Mucosa of rectum (tissue), 2 donors: ENCODE data around the gene NFATC4.
A peak's percentile ranks its signal among the peaks of the same experiment; 100 is the strongest.

Experiments used
- H3K27ac ChIP-seq, 2 donors: one replicate each; pipeline ENCODE4 v1.7.0; 2013; ENCODE audit warnings: inconsistent platforms in 2 of 2, low read depth in 2 of 2, low read length in 2 of 2
- H3K27me3 ChIP-seq, 2 donors: one replicate each; pipeline ENCODE4 v1.7.0; 2013; ENCODE audit warnings: low read length in 2 of 2; ENCODE audit not compliant: control insufficient read depth in 2 of 2, insufficient read depth in 2 of 2
- H3K36me3 ChIP-seq, 2 donors: one replicate each; pipeline ENCODE4 v1.7.0; 2013; ENCODE audit warnings: low read length in 2 of 2; ENCODE audit not compliant: control insufficient read depth in 2 of 2, insufficient read depth in 2 of 2
- H3K4me1 ChIP-seq, 2 donors: one replicate each; pipeline ENCODE4 v1.7.0; 2013; ENCODE audit warnings: low read length in 2 of 2, mild to moderate bottlenecking in 1 of 2; ENCODE audit not compliant: control insufficient read depth in 2 of 2, insufficient read depth in 2 of 2
- H3K4me3 ChIP-seq, 2 donors: one replicate each; pipeline ENCODE4 v1.7.0; 2013; ENCODE audit warnings: low read length in 2 of 2
- H3K9ac ChIP-seq, 2 donors: one replicate each; pipeline ENCODE4 v1.7.0; 2013; ENCODE audit warnings: low read length in 2 of 2, low read depth in 1 of 2, mild to moderate bottlenecking in 1 of 2
- H3K9me3 ChIP-seq, 2 donors: one replicate each; pipeline ENCODE4 v1.7.0; 2013; ENCODE audit warnings: low read length in 2 of 2; ENCODE audit not compliant: control insufficient read depth in 2 of 2
- donor health status: healthy.
- donor health status: Normal muscosa, but diverticular disease.

Gene NFATC4

DNA sequence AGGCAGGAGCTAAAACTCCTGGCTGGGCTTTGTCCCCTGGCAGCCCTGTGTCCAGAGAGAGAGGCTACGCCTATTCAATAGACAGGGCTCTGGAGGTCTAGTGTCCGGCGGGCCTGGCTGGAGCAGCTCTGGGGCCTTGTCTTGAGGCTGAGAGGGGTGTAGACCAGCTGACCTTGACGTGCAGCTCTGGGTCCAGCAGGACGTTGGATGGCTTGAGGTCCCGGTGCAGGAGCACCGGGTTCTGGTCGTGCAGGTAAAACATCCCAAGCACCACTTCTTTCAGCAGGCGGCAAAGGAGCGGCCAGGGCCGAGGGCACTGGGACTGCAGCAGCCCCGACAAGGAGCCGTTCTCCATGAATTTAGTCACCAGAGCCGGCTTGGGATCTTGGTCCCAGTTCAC is 29.1 kb upstream of the NFATC4 start:
- Histone ChIP-seq H3K36me3 (peaks cover 7 to 17% of the 10 kb centered on the region in 2 donors), H3K9ac (peak overlapping the region in 1 of 2 donors; percentile 93), H3K4me1 (peaks cover 25 to 41% of the 10 kb centered on the region in 2 donors), H3K27me3 (peaks cover 0 to 4% of the 10 kb centered on the region in 2 donors), H3K4me3 (peak overlapping the region; percentile 96 to 97), H3K27ac (no peak overlapping the region), H3K9me3 (no peaks in the 10 kb centered on the region)

DNA sequence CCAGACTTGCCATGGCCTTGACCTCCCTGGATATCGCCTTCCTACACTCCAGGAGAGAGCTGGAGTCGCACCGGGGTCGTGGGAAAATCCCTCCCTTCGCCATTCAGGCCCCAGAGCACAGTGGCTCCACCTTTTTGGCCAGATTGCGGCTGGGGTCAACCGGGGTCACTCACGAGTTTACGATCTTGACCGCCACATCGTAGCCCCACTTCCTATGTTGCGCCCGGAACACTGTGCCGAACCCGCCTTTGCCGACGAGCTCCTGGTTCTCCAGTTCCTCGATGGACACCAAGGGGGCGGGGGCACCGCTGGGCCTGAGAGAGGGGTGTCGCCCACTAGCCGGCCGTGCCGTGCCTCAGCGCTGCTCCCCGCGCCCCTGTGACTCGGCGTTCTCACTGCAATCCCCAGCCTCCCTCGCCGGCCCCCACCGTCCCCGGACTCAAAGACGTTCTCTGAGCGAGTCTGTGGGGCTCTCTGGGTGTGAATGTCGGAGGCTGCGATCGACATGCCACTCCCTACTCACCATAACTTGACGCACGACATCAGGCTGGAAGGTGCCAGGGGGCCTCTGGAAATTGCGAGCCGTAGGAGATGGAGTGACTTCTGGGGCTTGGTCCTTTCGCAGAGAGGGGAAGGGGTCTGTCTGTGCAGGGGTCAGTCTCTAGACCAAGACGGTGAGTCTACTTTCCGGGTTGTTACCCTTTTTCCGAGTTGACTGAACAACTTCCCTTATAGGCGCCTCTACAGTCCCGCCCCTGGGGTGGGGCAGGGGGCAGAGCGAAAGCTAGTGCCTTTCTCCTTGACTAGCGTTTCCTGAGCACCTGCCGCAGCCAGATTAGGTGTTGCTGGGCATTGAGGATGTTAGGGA is 28.5 kb upstream of the NFATC4 start, which contains the start of gene RIPK3:
TSS of gene RIPK3 (minus strand) at position 708 of the 868 bp plus-strand sequence. CDS start at position 543, 165 bp downstream.
- H3K27me3 ChIP-seq, result no peaks in the 10 kb centered on the region
- H3K9me3 ChIP-seq, result no peaks in the 10 kb centered on the region
- peak within 1 kb of the TSS; percentile 93 to 98 for H3K9ac ChIP-seq
- H3K27ac ChIP-seq, result peak within 1 kb of the TSS; percentile 85 to 87
- H3K36me3 ChIP-seq, result peaks cover 7 to 17% of the 10 kb centered on the region in 2 donors
- H3K4me3 ChIP-seq, result peak within 1 kb of the TSS; percentile 96 to 97
- peaks cover 18 to 36% of the 10 kb centered on the region in 2 donors for H3K4me1 ChIP-seq

DNA sequence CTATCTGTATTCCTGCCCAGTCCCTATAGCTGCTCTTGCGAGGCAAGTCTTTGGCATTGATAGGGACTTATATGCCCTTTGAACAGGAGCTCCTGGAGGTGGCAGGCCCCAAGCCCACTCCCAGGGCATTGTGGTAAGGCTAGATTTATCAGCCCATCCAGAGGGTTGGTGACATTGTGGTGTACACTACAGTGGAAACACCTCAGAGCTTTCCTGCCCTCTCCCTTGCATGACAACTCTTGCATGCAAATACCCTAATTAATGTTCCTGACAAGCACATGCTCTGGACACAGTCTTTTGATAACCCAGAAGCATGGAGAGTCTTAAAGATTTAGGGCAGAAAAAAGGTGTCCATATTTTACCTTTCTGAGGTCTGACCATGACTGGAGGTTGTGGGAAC is 27.4 kb upstream of the NFATC4 start:
- peaks cover 7 to 17% of the 10 kb centered on the region in 2 donors for H3K36me3 ChIP-seq
- H3K4me1 ChIP-seq, result peaks cover 18 to 28% of the 10 kb centered on the region in 2 donors
- H3K27me3 ChIP-seq, result no peaks in the 10 kb centered on the region

DNA sequence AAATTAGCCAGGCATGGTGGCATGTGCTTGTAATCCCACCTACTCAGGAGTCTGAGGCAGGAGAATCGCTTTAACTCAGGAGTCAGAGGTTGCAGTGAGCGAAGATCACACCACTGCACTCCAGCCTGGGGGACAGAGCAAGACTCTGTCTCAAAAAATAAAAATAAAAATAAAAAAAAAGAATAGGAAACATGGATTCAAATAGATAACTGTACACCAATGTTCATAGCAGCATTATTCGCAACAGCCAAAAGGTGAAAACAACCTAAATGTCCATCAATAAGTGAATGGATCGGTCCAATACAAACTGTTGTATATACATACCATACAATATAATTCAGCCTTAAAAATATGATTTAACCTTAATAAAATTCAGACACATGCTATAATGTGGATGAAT is 25.1 kb upstream of the NFATC4 start:
- H3K4me3 ChIP-seq, result no peak overlapping the region
- H3K27ac ChIP-seq, result no peak overlapping the region

More for the DNA sequence above, 27.4 kb upstream of the NFATC4 start:
- Histone ChIP-seq H3K9me3 (no peaks in the 10 kb centered on the region), H3K9ac (no peak overlapping the region), H3K27ac (no peak overlapping the region), H3K4me3 (no peak overlapping the region)

DNA sequence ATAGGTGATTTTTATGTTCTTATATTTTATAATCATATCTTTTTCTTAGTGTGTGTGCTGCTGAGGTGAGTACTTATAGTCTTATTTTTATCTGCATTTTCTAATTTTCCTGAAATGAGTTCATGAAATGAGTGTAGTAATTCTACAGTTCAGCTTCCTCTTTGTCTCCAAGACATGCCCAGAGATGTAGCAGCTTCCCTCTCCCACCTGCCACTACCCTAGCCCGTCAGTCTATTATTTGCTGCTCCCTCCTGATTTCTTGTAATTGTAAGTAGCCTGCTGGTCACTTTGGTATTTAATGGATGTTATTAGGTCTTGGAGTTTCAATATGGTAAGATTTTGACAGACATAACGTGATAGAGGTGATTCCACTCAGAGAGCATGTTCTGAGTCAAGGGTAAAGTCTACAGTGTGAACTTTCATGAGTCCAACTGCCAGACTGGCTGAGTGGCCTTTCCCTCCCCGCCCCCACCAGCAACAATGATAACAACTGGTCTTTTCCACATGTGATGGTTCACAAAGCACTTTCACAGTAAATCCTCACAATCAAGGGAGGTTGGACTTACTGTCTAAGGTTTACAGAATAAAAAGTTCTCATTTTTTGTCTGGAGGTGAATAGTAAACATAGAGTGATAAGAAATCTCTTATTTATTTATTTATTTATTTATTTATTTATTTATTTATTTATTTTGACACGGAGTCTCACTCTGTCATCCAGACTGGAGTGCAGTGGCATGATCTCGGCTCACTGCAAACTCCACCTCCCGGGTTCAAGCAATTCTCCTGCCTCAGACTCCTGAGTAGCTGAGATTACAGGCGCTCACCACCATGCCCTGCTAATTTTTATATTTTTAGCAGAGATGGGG is 24.0 kb upstream of the NFATC4 start:
- H3K27me3 ChIP-seq, result no peaks in the 10 kb centered on the region
- no peak overlapping the region for H3K27ac ChIP-seq
- no peaks in the 10 kb centered on the region for H3K9me3 ChIP-seq
- no peak overlapping the region for H3K9ac ChIP-seq
- H3K36me3 ChIP-seq, result no peaks in the 10 kb centered on the region
- no peak overlapping the region for H3K4me3 ChIP-seq
- peaks cover 10 to 11% of the 10 kb centered on the region in 2 donors for H3K4me1 ChIP-seq

More for the DNA sequence above, 25.1 kb upstream of the NFATC4 start:
- no peak overlapping the region for H3K9ac ChIP-seq
- H3K27me3 ChIP-seq, result no peaks in the 10 kb centered on the region
- peaks cover 18 to 22% of the 10 kb centered on the region in 2 donors for H3K4me1 ChIP-seq
- H3K36me3 ChIP-seq, result peaks cover 0 to 1% of the 10 kb centered on the region in 2 donors
- H3K9me3 ChIP-seq, result no peaks in the 10 kb centered on the region

DNA sequence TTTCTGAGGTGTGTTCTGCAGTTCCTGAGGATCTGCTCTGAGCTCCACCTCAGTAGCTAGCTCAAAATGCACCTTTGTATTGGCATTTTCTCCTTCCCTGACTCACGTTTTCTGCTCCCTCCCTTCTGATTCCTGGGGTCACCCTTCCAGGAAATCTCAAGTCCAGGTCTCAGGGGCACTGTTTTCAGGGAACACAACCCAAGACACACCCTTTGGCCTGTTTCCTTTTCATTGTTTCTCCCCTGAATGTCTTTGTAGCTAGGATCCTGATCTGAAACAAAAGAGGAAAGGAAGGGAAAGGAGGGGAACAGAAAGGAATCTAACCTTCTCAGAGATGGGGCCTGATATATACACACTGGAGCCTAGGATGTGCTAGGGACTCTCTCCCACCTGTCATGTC is 20.9 kb upstream of the NFATC4 start:
- Histone ChIP-seq H3K27ac (no peak overlapping the region), H3K27me3 (no peaks in the 10 kb centered on the region), H3K9me3 (no peaks in the 10 kb centered on the region), H3K4me3 (no peak overlapping the region), H3K36me3 (no peaks in the 10 kb centered on the region), H3K4me1 (no peaks in the 10 kb centered on the region), H3K9ac (no peak overlapping the region)

DNA sequence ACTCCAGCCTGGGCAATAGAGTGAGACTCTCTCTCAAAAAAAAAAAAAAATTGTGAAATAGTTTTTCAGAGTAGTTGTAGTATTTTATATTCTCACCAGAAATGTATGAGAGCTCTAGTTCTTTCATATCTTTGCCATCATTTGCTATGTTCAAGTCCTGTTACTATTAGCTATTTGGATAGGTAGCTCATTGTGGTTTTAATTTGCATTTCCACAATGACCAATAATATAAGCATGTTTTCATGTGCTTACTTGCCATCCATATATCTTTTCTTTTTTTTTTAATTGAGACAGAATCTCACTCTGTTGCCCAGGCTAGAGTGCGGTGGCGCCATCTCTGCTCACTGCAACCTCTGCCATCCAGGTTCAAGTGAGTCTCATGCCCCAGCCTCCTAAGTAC is 19.8 kb upstream of the NFATC4 start:
- Histone ChIP-seq H3K27me3 (no peaks in the 10 kb centered on the region), H3K27ac (no peak overlapping the region), H3K4me1 (no peaks in the 10 kb centered on the region), H3K4me3 (no peak overlapping the region), H3K9me3 (no peaks in the 10 kb centered on the region), H3K9ac (no peak overlapping the region), H3K36me3 (no peaks in the 10 kb centered on the region)

DNA sequence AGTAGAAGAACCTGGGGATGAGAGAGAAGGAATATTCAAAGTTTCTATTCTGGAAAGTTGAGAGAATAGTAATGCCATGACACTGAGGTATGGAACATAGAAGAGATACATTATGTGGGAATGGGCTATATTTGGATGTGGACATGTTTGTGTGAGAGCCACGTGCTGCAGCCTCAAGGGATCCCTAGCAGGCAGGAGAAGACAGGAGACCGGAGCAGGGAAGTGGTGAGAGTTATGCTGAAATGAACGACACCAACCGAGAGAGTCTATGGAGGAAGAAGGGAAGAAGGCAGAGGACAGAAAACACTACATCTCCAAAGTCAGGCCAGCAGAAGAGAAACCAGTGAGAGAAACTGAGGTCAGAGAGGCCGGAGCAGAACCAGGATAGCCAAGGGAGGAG is 18.2 kb upstream of the NFATC4 start:
- H3K9me3 ChIP-seq, result no peaks in the 10 kb centered on the region
- H3K27ac ChIP-seq, result no peak overlapping the region
- no peak overlapping the region for H3K9ac ChIP-seq
- H3K4me3 ChIP-seq, result no peak overlapping the region
- H3K4me1 ChIP-seq, result peaks cover 0 to 2% of the 10 kb centered on the region in 2 donors
- no peaks in the 10 kb centered on the region for H3K27me3 ChIP-seq
- no peaks in the 10 kb centered on the region for H3K36me3 ChIP-seq

DNA sequence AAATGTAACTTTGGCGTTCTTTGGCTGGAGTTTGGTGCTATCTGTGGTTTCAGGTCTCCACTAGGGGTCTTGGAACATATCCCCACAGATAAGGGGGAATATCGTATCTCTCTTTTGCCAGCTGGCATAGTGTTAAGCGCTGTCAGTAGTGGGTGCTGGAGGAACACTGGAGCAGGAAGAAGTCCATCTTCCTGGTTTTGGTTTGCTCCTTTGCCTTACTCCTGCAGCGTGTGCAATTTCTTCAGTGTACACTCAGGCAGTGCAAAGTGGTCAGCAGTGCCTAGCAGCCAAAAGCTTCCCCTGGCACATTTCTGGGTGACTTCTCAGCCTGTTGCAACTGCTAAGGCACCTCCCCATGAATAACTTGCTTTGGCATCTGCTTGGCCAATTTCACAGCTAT is 16.5 kb upstream of the NFATC4 start:
- no peak overlapping the region for H3K27ac ChIP-seq

More for the DNA sequence above, 16.5 kb upstream of the NFATC4 start:
- Histone ChIP-seq H3K27me3 (no peaks in the 10 kb centered on the region), H3K9ac (no peak overlapping the region), H3K9me3 (no peaks in the 10 kb centered on the region), H3K4me3 (no peak overlapping the region), H3K4me1 (peaks cover 0 to 2% of the 10 kb centered on the region in 2 donors), H3K36me3 (no peaks in the 10 kb centered on the region)
